OCI-LY1 (cell line): ENCODE results near the gene POFUT1.

ENCODE experiments used
- H2AFZ ChIP-seq: fragments of 200-600 bp; sonication (generic), shearing (Covaris generic); 2 replicates; pipeline ENCODE4 v1.6.0; 2014; ENCODE audit warnings: antibody characterized with exemption, mild to moderate bottlenecking, low read length
- H3F3A ChIP-seq: fragments of 200-600 bp; sonication (generic), shearing (Covaris generic); 2 replicates; pipeline ENCODE4 v1.6.0; 2014; ENCODE audit warnings: mild to moderate bottlenecking, antibody characterized with exemption, low read length, moderate library complexity; ENCODE audit not compliant: insufficient read depth
- H3K27ac ChIP-seq: fragments of 200-600 bp; sonication (generic); 2 replicates; pipeline ENCODE4 v1.5.1; 2014; ENCODE audit warnings: low read length, mixed run types, mild to moderate bottlenecking, low read depth; ENCODE audit not compliant: poor library complexity, severe bottlenecking
- H3K27me3 ChIP-seq: fragments of 200-600 bp; sonication (generic); 2 replicates; pipeline ENCODE4 v1.6.0; 2014; ENCODE audit warnings: antibody characterized with exemption, mild to moderate bottlenecking, low read length, moderate library complexity; ENCODE audit not compliant: insufficient read depth
- H3K36me3 ChIP-seq: fragments of 200-600 bp; sonication (generic); 2 replicates; pipeline ENCODE4 v1.6.1; 2014; ENCODE audit warnings: mild to moderate bottlenecking, antibody characterized with exemption, low read length, moderate library complexity, mixed read lengths; ENCODE audit not compliant: insufficient read depth
- H3K4me1 ChIP-seq: fragments of 200-600 bp; sonication (generic); 2 replicates; pipeline ENCODE4 v1.5.1; 2014; ENCODE audit warnings: mild to moderate bottlenecking, low read length, moderate library complexity; ENCODE audit not compliant: insufficient read depth, severe bottlenecking
- H3K4me2 ChIP-seq: fragments of 200-600 bp; sonication (generic), shearing (Covaris generic); 2 replicates; pipeline ENCODE4 v1.6.1; 2014; ENCODE audit warnings: low read length
- H3K4me3 ChIP-seq: fragments of 200-600 bp; sonication (generic); 2 replicates; pipeline ENCODE4 v1.5.1; 2014; ENCODE audit warnings: low read length, low read depth, mild to moderate bottlenecking, mixed read lengths; ENCODE audit not compliant: poor library complexity, severe bottlenecking
- H3K79me2 ChIP-seq: fragments of 200-600 bp; shearing (Covaris generic); 2 replicates; pipeline ENCODE4 v1.6.1; 2016; ENCODE audit warnings: mixed run types, low read length, mixed read lengths; ENCODE audit not compliant: insufficient read depth
- H3K9ac ChIP-seq: fragments of 200-600 bp; sonication (generic), shearing (Covaris generic); 2 replicates; pipeline ENCODE4 v1.6.1; 2014; ENCODE audit warnings: mild to moderate bottlenecking, low read length, mixed read lengths
- H3K9me2 ChIP-seq: fragments of 200-600 bp; sonication (generic), shearing (Covaris generic); 2 replicates; pipeline ENCODE4 v1.6.1; 2014; ENCODE audit warnings: low read depth, mild to moderate bottlenecking, low read length, mixed read lengths
- H3K9me3 ChIP-seq: fragments of 200-600 bp; shearing (Covaris generic); 2 replicates; pipeline ENCODE4 v1.6.1; 2014; ENCODE audit warnings: low read length, mixed read lengths
- H4K20me1 ChIP-seq: fragments of 200-600 bp; sonication (generic), shearing (Covaris generic); 2 replicates; pipeline ENCODE4 v1.6.0; 2016; ENCODE audit warnings: mild to moderate bottlenecking, low read length; ENCODE audit not compliant: insufficient read depth
- CTCF ChIP-seq: fragments of 200-600 bp; sonication (generic), shearing (Covaris generic); IDR thresholded peaks from 2 replicates; pipeline ENCODE4 v1.5.1; 2017; ENCODE audit warnings: mild to moderate bottlenecking, antibody characterized with exemption, low read length, moderate library complexity, mixed read lengths
- EZH2 ChIP-seq: fragments of 200-600 bp; sonication (generic), shearing (Covaris generic); IDR thresholded peaks from 2 replicates; pipeline ENCODE4 v1.8.0; 2017; ENCODE audit warnings: borderline replicate concordance, mixed run types, mild to moderate bottlenecking, antibody characterized with exemption, low read length, moderate library complexity, mixed read lengths

The POFUT1 gene

GRCh38 chr20:32184961-32185603 is 22.6 kb upstream of the POFUT1 start:
- H3K27ac ChIP-seq, result no peak overlapping the region
- no peak overlapping the region for H3K4me2 ChIP-seq
- no peaks in the 10 kb centered on the region for H3F3A ChIP-seq
- H3K9me3 ChIP-seq, result no peaks in the 10 kb centered on the region
- no peaks in the 10 kb centered on the region for H3K79me2 ChIP-seq
- no peak overlapping the region for H3K9ac ChIP-seq
- no peak overlapping the region for H2AFZ ChIP-seq
- no peak overlapping the region for H3K4me3 ChIP-seq
- H3K27me3 ChIP-seq, result peaks cover 4% of the 10 kb centered on the region; the same call in 1 of the 2 replicates
- H3K9me2 ChIP-seq, result no peaks in the 10 kb centered on the region
- no peaks in the 10 kb centered on the region for H4K20me1 ChIP-seq
- no peaks in the 10 kb centered on the region for H3K4me1 ChIP-seq
- no peaks in the 10 kb centered on the region; the same call in 1 of the 2 replicates for H3K36me3 ChIP-seq
- TF ChIP-seq EZH2 (no peak), CTCF (no peak)

- Histone ChIP-seq H3K4me3 (no peak overlapping the region), H3K4me1 (peaks cover 7% of the 10 kb centered on the region), H3K9me3 (no peaks in the 10 kb centered on the region), H3K27ac (no peak overlapping the region), H4K20me1 (no peaks in the 10 kb centered on the region), H3K9ac (no peak overlapping the region), H3K36me3 (peaks cover 3% of the 10 kb centered on the region; the same call in 1 of the 2 replicates), H2AFZ (no peak overlapping the region), H3K9me2 (no peaks in the 10 kb centered on the region), H3K27me3 (peaks cover 4% of the 10 kb centered on the region; the same call in 1 of the 2 replicates), H3F3A (no peaks in the 10 kb centered on the region), H3K4me2 (no peak overlapping the region), H3K79me2 (no peaks in the 10 kb centered on the region)
- TF ChIP-seq CTCF, result no peak
- no peak for TF ChIP-seq EZH2
These were observed 21.2 kb upstream of the POFUT1 start for GRCh38 chr20:32186506-32186905.

- Histone ChIP-seq H3K4me3 (no peak overlapping the region), H3F3A (no peaks in the 10 kb centered on the region), H3K4me1 (peaks cover 7% of the 10 kb centered on the region), H2AFZ (no peak overlapping the region), H4K20me1 (no peaks in the 10 kb centered on the region), H3K9ac (no peak overlapping the region), H3K36me3 (peaks cover 15% of the 10 kb centered on the region; the same call in 1 of the 2 replicates), H3K9me2 (no peaks in the 10 kb centered on the region), H3K79me2 (no peaks in the 10 kb centered on the region), H3K27ac (no peak overlapping the region), H3K27me3 (peaks cover 4% of the 10 kb centered on the region; the same call in 1 of the 2 replicates), H3K4me2 (no peak overlapping the region), H3K9me3 (no peaks in the 10 kb centered on the region)
- TF ChIP-seq EZH2, result no peak
- no peak for TF ChIP-seq CTCF
These were observed 19.1 kb upstream of the POFUT1 start for GRCh38 chr20:32188376-32189122.
